Measurements from ENCODE around the gene BID.

Gene BID

GRCh38 chr22:17789379-17790200, 15.3 kb upstream of the BID start:
- in situ Hi-C loops (cut with MboI; ENCODE audit: low sequenced_read_pairs, unreplicated experiment): no loop called here
- no peak for DNase-seq (ENCODE audit: low spot score)
- TF ChIP-seq CTCF (IDR thresholded peaks at IDR 0.05; ENCODE audit: borderline replicate concordance, control extremely low read depth, extremely low read depth, insufficient read depth, missing control alignments): no peak

- DNase-seq (ENCODE audit: low spot score): no peak
- in situ Hi-C loops (cut with MboI; ENCODE audit: low sequenced_read_pairs, unreplicated experiment): no loop called here
- no peak for TF ChIP-seq CTCF (IDR thresholded peaks at IDR 0.05; ENCODE audit: borderline replicate concordance, control extremely low read depth, extremely low read depth, insufficient read depth, missing control alignments)
Measured at GRCh38 chr22:17788528-17789378, 14.5 kb upstream of the BID start.

- in situ Hi-C loops (cut with MboI; ENCODE audit: low sequenced_read_pairs, unreplicated experiment): no loop called here
- no peak for DNase-seq (ENCODE audit: low spot score)
- no peak for TF ChIP-seq CTCF (IDR thresholded peaks at IDR 0.05; ENCODE audit: borderline replicate concordance, control extremely low read depth, extremely low read depth, insufficient read depth, missing control alignments)
Measured at GRCh38 chr22:17787716-17788330, 13.6 kb upstream of the BID start.

- no peak for TF ChIP-seq CTCF (IDR thresholded peaks at IDR 0.05; ENCODE audit: borderline replicate concordance, control extremely low read depth, extremely low read depth, insufficient read depth, missing control alignments)
- no peak for DNase-seq (ENCODE audit: low spot score)
- in situ Hi-C loops (cut with MboI; ENCODE audit: low sequenced_read_pairs, unreplicated experiment): no loop called here
Measured at GRCh38 chr22:17787241-17787640, 13.0 kb upstream of the BID start.

GRCh38 chr22:17786435-17787161, 12.3 kb upstream of the BID start:
- DNase-seq (ENCODE audit: low spot score): no peak
- in situ Hi-C loops (cut with MboI; ENCODE audit: low sequenced_read_pairs, unreplicated experiment): no loop called here
- TF ChIP-seq CTCF (IDR thresholded peaks at IDR 0.05; ENCODE audit: borderline replicate concordance, control extremely low read depth, extremely low read depth, insufficient read depth, missing control alignments): no peak

Data from GM13976 (cell line).